BLaER1 treated with 17β-estradiol and CSF1 and Interleukin-3, amounts not matched to agents 10 nM and 100 nM (cell line): Measurements from ENCODE around the gene DDR2.

Experiments used
- H3K27ac ChIP-seq, 11 experiments: shearing (Covaris generic); formaldehyde crosslinking; 2 replicates each; pipeline ENCODE4 v1.8.1; 2022
- H3K27me3 ChIP-seq, 11 experiments: shearing (Covaris generic); formaldehyde crosslinking; 2 replicates each; pipeline ENCODE4 v1.8.1; 2022
- H3K36me3 ChIP-seq, 11 experiments: shearing (Covaris generic); formaldehyde crosslinking; 2 replicates each; pipeline ENCODE4 v1.8.1; 2022
- H3K4me1 ChIP-seq, 10 experiments: shearing (Covaris generic); formaldehyde crosslinking; 2 replicates each; pipeline ENCODE4 v1.8.1; 2022
- H3K4me2 ChIP-seq, 11 experiments: shearing (Covaris generic); formaldehyde crosslinking; 2 replicates each; pipeline ENCODE4 v1.8.1; 2022
- H3K4me3 ChIP-seq, 10 experiments: shearing (Covaris generic); formaldehyde crosslinking; 2 replicates each; pipeline ENCODE4 v1.8.1; 2022
- H3K9ac ChIP-seq, 11 experiments: shearing (Covaris generic); formaldehyde crosslinking; 2 replicates each; pipeline ENCODE4 v1.8.1; 2022
- H3K9me3 ChIP-seq, 11 experiments: shearing (Covaris generic); formaldehyde crosslinking; replicated peaks in 1 of 11; 2 replicates each; pipeline ENCODE4 v1.8.1; 2022
- H4K20me1 ChIP-seq, 11 experiments: shearing (Covaris generic); formaldehyde crosslinking; 2 replicates each; pipeline ENCODE4 v1.8.1; 2022
- Cebpa-rat ChIP-seq, 11 experiments: shearing (Covaris generic); IDR thresholded peaks; 2 replicates each; pipeline ENCODE4 v1.8.1; 2022

DDR2 gene

DNA sequence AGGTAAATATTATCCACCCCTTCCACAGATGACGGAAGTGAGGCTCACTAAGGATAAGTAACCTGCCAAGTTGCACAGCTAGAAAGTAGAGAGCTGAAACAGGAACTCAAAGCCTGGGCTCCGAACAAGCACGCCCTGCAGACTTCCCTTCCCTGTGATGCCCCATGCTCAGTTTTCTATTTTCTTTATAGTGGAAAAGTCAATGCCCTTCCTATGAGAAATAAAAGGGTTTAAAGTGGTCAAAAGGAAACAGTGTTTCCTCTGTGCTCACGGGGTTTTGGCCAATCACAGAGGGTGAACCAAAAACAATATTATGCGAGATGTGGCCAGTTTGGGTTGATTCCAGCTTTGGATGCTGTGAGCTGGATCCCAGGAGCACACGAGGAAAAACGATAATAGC lies 44.5 kb downstream of the DDR2 start:
- no peaks in the 10 kb centered on the region for H3K4me1 ChIP-seq
- H3K4me3 ChIP-seq, result no peak overlapping the region
- H3K27me3 ChIP-seq, result no peaks in the 10 kb centered on the region
- no peaks in the 10 kb centered on the region; a peak in 1 of 22 replicates for H3K9me3 ChIP-seq
- no peaks in the 10 kb centered on the region for H3K36me3 ChIP-seq
- no peak overlapping the region for H3K4me2 ChIP-seq
- no peak overlapping the region for H3K27ac ChIP-seq
- H4K20me1 ChIP-seq, result no peaks in the 10 kb centered on the region
- no peak for TF ChIP-seq Cebpa-rat (IDR thresholded peaks at IDR 0.05)
- no peak overlapping the region for H3K9ac ChIP-seq

DNA sequence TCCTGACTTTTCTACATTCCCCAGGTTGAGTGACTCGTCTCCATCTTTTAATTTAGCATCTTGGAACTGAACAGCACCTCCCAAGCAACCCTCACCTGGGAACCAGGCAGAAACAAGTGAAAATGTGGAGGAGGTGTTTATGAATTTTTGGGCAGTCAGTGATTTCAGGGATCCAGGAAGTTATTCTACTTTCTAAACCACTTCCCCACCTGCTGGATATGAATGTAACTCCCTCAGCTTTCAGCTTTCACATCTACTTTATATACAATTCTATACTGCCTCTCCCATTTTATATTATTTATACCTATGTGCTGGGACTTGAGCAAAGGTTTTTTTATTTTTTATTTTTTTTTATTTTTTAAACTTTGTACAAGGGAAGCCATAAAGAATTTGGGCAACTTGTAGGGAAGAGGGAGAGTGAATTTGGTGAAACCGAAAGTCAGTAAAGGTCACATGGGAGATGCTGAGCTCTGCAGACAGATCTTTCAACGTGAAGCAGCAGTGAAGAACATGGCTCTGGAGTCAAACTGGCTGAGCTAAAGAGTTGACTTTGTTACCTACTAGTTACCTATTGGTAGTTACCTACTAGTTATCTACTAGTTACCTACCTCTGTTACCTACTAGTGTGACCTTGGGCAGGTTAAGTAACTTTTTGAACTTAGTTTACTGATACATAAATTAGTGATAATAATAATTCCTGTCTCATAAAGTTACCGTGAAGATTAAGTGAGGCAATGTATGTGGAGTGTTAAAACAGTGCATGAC lies 45.5 kb downstream of the DDR2 start:
- Histone ChIP-seq H3K27ac (no peak overlapping the region), H3K4me3 (no peak overlapping the region), H3K9me3 (no peaks in the 10 kb centered on the region; a peak in 1 of 22 replicates), H3K36me3 (no peaks in the 10 kb centered on the region), H4K20me1 (no peaks in the 10 kb centered on the region), H3K4me1 (no peaks in the 10 kb centered on the region), H3K9ac (no peak overlapping the region), H3K4me2 (no peak overlapping the region), H3K27me3 (no peaks in the 10 kb centered on the region)
- TF ChIP-seq Cebpa-rat (IDR thresholded peaks at IDR 0.05), result no peak

DNA sequence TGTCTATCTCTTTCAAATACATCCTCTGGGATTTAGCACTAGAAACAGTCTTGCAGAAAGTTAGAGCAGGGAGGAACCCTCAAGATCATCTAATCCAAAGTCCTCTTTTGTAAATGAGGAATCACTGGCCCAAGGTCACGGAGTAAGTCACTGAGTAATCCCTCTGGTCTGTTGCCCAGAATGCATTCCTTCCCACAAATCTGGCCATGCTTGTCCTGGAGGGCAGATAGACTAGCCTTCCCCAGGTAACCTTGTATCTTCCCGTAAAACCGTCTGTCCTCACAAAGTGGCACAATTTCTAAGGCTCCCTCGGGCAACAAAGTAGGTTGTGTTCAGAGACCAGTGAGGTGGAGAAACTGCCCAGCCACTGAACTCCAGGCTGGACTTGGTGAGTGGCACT lies 46.2 kb downstream of the DDR2 start:
- no peak for TF ChIP-seq Cebpa-rat (IDR thresholded peaks at IDR 0.05)
- H3K4me3 ChIP-seq, result no peak overlapping the region
- H3K9ac ChIP-seq, result no peak overlapping the region
- H3K27me3 ChIP-seq, result no peaks in the 10 kb centered on the region
- no peak overlapping the region for H3K4me2 ChIP-seq
- H3K9me3 ChIP-seq, result no peaks in the 10 kb centered on the region; a peak in 1 of 22 replicates
- H3K4me1 ChIP-seq, result no peaks in the 10 kb centered on the region
- H4K20me1 ChIP-seq, result no peaks in the 10 kb centered on the region
- H3K27ac ChIP-seq, result no peak overlapping the region
- H3K36me3 ChIP-seq, result no peaks in the 10 kb centered on the region

DNA sequence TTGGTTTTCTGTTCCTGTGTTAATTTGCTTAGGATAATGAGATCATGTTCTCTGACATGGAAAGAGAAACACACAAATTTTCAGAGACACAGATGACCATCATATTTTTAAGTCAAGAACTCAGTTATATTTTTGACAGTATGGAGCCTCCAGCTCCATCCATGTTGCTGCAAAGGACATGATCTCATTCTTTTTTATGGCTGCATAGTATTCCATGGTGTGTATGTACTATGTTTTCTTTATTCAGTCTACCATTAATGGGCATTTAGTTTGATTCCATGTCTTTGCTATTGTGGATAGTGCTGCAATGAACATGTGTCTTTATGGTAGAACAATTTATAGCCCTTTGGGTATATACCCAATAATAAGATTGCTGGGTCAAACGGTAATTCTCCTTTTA lies 47.0 kb downstream of the DDR2 start:
- H3K4me2 ChIP-seq, result no peak overlapping the region
- no peaks in the 10 kb centered on the region for H3K36me3 ChIP-seq
- TF ChIP-seq Cebpa-rat (IDR thresholded peaks at IDR 0.05), result no peak
- no peak overlapping the region for H3K27ac ChIP-seq
- H3K4me3 ChIP-seq, result no peak overlapping the region
- no peaks in the 10 kb centered on the region for H4K20me1 ChIP-seq
- no peak overlapping the region for H3K9ac ChIP-seq
- H3K4me1 ChIP-seq, result no peaks in the 10 kb centered on the region
- H3K9me3 ChIP-seq, result no peaks in the 10 kb centered on the region; a peak in 1 of 22 replicates
- no peaks in the 10 kb centered on the region for H3K27me3 ChIP-seq

DNA sequence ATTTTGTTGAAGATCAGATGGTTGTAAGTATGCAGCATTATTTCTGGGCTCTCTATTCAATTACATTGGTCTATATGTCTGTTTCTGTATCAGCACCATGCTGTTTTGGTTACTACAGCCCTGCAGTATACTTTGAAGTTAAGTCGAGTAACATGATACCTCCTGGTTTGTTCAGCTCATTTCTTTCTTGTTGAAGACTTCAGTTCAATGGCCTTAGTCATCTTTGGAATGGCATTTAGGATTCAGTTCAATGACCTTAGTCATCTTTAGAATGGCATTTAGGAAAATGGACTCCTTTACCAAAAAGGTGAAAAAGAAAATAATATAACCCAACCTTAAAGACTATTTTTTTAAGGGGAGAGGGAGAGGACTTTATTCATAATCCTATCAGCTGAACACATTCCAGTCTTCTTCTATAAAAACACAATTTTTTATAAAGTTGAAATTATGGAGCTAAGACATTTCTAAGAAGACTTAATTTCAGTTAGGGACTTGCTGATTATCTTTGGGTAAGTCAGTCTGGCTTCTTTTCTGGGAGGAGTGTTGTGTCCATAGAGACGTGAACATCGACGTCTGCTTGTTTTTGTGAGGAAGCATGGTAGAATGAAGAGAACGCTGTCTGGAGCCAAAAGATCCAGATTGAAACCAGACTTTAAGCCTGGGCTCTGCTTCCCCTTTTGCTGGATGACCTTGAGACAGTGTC lies 48.3 kb downstream of the DDR2 start:
- Histone ChIP-seq H3K36me3 (no peaks in the 10 kb centered on the region), H3K9me3 (no peaks in the 10 kb centered on the region; a peak in 1 of 22 replicates), H3K4me2 (no peak overlapping the region), H3K9ac (no peak overlapping the region), H3K4me1 (no peaks in the 10 kb centered on the region), H3K27me3 (no peaks in the 10 kb centered on the region), H4K20me1 (no peaks in the 10 kb centered on the region), H3K4me3 (no peak overlapping the region), H3K27ac (no peak overlapping the region)
- TF ChIP-seq Cebpa-rat (IDR thresholded peaks at IDR 0.05), result no peak

DNA sequence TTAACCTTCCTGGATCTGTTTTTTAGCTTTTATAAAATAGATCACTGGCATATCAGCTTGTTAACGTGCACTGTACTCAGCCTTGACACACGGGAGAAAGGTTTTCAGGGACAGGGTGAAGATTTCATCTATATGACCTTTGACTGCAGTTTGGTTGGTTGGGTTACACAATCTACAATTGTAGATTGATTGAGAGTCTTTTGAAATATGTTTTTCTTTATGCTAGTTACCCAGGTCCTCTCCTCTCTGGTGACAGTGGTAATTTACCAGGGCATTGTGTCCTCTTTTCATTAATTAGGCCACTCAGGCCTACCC lies 48.8 kb downstream of the DDR2 start:
- Histone ChIP-seq H3K4me3 (no peak overlapping the region), H3K9me3 (no peaks in the 10 kb centered on the region; a peak in 1 of 22 replicates), H3K36me3 (no peaks in the 10 kb centered on the region), H3K27ac (no peak overlapping the region), H3K27me3 (no peaks in the 10 kb centered on the region), H4K20me1 (no peaks in the 10 kb centered on the region), H3K4me2 (no peak overlapping the region), H3K4me1 (no peaks in the 10 kb centered on the region), H3K9ac (no peak overlapping the region)
- no peak for TF ChIP-seq Cebpa-rat (IDR thresholded peaks at IDR 0.05)

DNA sequence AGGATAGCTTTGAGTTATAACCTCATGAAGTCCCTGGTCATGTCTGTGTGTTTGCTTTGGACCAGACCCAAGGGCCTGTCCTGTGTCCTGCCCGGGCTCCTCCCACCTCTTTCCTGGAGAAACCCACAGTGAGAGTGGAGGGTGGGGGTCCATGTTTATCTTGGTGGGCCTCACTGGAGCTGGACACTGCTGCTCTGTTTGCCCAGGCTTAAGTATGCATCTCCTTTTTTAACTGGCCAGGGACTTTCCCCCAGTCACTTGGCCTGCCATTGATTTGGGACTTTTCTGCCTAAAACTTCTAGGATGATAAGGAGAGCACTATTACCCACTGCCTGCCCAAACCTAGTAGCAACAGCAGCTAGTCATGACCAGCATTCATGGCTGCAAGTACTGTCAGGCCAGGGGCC lies 49.8 kb downstream of the DDR2 start:
- no peak overlapping the region for H3K27ac ChIP-seq
- H3K9ac ChIP-seq, result no peak overlapping the region
- H3K4me1 ChIP-seq, result no peaks in the 10 kb centered on the region
- H3K27me3 ChIP-seq, result no peaks in the 10 kb centered on the region
- no peaks in the 10 kb centered on the region for H3K36me3 ChIP-seq
- no peak overlapping the region for H3K4me3 ChIP-seq
- H4K20me1 ChIP-seq, result no peaks in the 10 kb centered on the region
- no peak for TF ChIP-seq Cebpa-rat (IDR thresholded peaks at IDR 0.05)
- H3K4me2 ChIP-seq, result no peak overlapping the region
- H3K9me3 ChIP-seq, result no peaks in the 10 kb centered on the region; a peak in 1 of 22 replicates

DNA sequence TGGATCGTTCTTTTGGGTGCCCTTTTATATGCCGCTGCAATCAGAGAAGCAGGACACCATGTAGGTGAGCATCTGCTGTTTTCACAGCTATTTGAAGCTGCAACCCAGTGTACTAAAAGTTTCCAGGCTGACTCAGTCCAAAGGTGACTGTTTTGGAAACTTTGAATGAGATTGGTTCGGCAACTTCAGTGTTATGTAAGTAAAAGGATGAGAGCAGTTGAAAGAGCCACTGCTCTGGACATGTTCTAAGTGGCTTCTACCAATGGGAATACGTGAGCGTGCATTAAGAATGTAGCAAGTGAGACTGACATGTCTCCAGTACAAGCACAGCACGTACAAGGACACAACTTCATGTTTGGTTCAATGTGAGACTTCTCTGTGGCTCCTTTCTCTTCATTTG lies 55.6 kb downstream of the DDR2 start:
- H3K9ac ChIP-seq, result no peak overlapping the region
- H3K4me2 ChIP-seq, result no peak overlapping the region
- H3K9me3 ChIP-seq, result no peaks in the 10 kb centered on the region
- no peak overlapping the region for H3K27ac ChIP-seq
- H3K36me3 ChIP-seq, result no peaks in the 10 kb centered on the region
- H4K20me1 ChIP-seq, result no peaks in the 10 kb centered on the region
- no peak for TF ChIP-seq Cebpa-rat (IDR thresholded peaks at IDR 0.05)
- no peak overlapping the region for H3K4me3 ChIP-seq
- H3K4me1 ChIP-seq, result peaks cover 0 to 14% (median 12%) of the 10 kb centered on the region in 10 experiments; a peak in 16 of 20 replicates
- H3K27me3 ChIP-seq, result no peaks in the 10 kb centered on the region

DNA sequence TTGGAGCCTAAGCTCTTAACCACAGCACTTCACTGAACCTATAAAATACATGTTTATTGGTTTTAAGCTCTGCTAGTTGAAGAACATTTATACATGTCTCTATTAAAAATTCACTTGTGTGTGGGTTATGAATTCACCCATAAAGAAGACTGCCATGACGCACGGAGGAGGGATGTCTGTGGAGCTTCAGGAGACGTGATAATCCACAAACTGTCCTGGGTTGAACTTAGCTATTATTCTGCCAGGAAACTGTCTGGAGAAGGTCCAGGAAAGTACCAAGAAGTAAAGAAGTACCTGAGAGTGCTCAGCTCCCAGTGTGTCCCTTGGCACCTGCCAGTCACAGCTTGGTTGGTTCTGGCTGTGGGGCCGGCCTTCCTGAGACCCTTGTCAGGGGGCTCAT lies 56.3 kb downstream of the DDR2 start:
- no peak for TF ChIP-seq Cebpa-rat (IDR thresholded peaks at IDR 0.05)
- H3K36me3 ChIP-seq, result no peaks in the 10 kb centered on the region
- H3K27me3 ChIP-seq, result no peaks in the 10 kb centered on the region
- H3K4me3 ChIP-seq, result no peak overlapping the region
- no peak overlapping the region for H3K27ac ChIP-seq
- H4K20me1 ChIP-seq, result no peaks in the 10 kb centered on the region
- no peaks in the 10 kb centered on the region for H3K9me3 ChIP-seq
- no peak overlapping the region for H3K9ac ChIP-seq
- H3K4me2 ChIP-seq, result no peak overlapping the region
- H3K4me1 ChIP-seq, result peaks cover 0 to 14% (median 12%) of the 10 kb centered on the region in 10 experiments; a peak in 16 of 20 replicates

DNA sequence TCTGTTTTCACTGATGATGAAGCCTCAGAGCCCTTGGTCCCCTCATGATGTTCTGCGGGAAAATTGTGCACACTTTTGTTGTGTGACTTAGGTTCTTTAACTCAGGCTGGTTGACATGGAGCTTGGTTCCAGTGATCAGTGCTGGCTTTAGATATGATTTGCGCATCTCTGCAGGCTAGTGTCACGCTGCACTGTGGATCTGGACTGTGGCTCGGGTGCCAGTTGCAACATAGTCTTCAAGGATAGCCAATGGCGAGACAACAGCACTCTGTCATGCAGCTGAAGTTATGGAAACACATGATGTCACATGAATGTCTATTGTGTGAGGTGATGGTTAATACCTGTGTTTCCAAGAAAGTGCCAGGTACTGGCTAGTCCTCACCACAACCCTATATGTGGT lies 56.7 kb downstream of the DDR2 start:
- Histone ChIP-seq H3K27me3 (no peaks in the 10 kb centered on the region), H3K27ac (no peak overlapping the region), H4K20me1 (no peaks in the 10 kb centered on the region), H3K36me3 (no peaks in the 10 kb centered on the region), H3K4me2 (no peak overlapping the region), H3K4me1 (peaks cover 0 to 14% (median 12%) of the 10 kb centered on the region in 10 experiments; a peak in 16 of 20 replicates), H3K4me3 (no peak overlapping the region), H3K9ac (no peak overlapping the region), H3K9me3 (no peaks in the 10 kb centered on the region)
- no peak for TF ChIP-seq Cebpa-rat (IDR thresholded peaks at IDR 0.05)
